ENCODE results near the gene SNHG17. TPM values are rescaled to one million over a fixed set of nuclear protein-coding genes. Genes with fewer than 3 reads are reported as not detected.

The SNHG17 gene
- 10 to 100 TPM in 1 of 4 donors, 1 to 10 TPM in 2, under 1 TPM in 1; 0.59 to 58.9 (median 9.3) TPM for total RNA-seq

GRCh38 chr20:38434770-38435554, at the start of gene SNHG17:
Gene SNHG17 (minus strand): TSS chr20:38435328.
- no peaks in the 10 kb centered on the region for H3K36me3 ChIP-seq
- DNase-seq, result peak; percentile 86 to 88
- intact Hi-C loops (cut with DNase I; ENCODE audit: low total_unique reads), result no loop called here
- peak within 1 kb of the TSS; percentile 72 for H3K27ac ChIP-seq
- no peaks in the 10 kb centered on the region for H3K27me3 ChIP-seq
- peaks cover 0 to 4% of the 10 kb centered on the region in 2 donors for H3K9me3 ChIP-seq
- peak within 1 kb of the TSS; percentile 65 to 69 for H3K4me3 ChIP-seq
- peak; percentile 35 to 72 for TF ChIP-seq POLR2A (IDR thresholded peaks at IDR 0.05)
- TF ChIP-seq, protein P1, sequence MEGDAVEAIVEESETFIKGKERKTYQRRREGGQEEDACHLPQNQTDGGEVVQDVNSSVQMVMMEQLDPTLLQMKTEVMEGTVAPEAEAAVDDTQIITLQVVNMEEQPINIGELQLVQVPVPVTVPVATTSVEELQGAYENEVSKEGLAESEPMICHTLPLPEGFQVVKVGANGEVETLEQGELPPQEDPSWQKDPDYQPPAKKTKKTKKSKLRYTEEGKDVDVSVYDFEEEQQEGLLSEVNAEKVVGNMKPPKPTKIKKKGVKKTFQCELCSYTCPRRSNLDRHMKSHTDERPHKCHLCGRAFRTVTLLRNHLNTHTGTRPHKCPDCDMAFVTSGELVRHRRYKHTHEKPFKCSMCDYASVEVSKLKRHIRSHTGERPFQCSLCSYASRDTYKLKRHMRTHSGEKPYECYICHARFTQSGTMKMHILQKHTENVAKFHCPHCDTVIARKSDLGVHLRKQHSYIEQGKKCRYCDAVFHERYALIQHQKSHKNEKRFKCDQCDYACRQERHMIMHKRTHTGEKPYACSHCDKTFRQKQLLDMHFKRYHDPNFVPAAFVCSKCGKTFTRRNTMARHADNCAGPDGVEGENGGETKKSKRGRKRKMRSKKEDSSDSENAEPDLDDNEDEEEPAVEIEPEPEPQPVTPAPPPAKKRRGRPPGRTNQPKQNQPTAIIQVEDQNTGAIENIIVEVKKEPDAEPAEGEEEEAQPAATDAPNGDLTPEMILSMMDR (IDR thresholded peaks at IDR 0.05), result peak; percentile 99 to 100 (median 100)
- no peaks in the 10 kb centered on the region for H3K4me1 ChIP-seq

GRCh38 chr20:38479596-38479995, 44.5 kb upstream of the SNHG17 start:
- intact Hi-C loops (cut with DNase I; ENCODE audit: low total_unique reads), result no loop called here
- H3K27ac ChIP-seq, result no peak overlapping the region
- no peak overlapping the region for H3K4me3 ChIP-seq
- H3K27me3 ChIP-seq, result no peaks in the 10 kb centered on the region
- peaks cover 0 to 4% of the 10 kb centered on the region in 2 donors for H3K4me1 ChIP-seq
- no peaks in the 10 kb centered on the region for H3K9me3 ChIP-seq
- TF ChIP-seq POLR2A (IDR thresholded peaks at IDR 0.05), result no peak
- TF ChIP-seq, protein P1 (IDR thresholded peaks at IDR 0.05), result no peak
- no peaks in the 10 kb centered on the region for H3K36me3 ChIP-seq
- DNase-seq, result no peak

DNA sequence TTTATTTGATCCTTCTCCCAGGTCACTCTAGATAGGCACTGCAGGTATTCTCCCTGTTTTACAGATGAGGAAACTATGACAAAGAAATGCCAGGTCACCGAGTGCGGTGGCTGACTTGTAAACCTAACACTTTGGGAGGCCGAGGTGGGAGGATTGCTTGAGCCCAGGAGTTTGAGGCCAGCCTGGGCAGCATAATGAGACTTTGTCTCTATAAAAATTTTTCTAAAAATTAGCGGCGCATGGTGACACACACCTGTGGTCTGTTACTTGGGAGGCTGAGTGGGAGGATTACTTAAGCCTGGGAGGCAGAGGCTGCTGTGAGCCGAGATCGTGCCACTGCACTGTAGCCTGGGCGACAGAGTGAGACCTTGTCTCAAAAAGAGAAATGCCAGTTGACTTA, 42.6 kb upstream of the SNHG17 start:
- no peaks in the 10 kb centered on the region for H3K27me3 ChIP-seq
- TF ChIP-seq, protein P1 (IDR thresholded peaks at IDR 0.05), result no peak
- TF ChIP-seq POLR2A (IDR thresholded peaks at IDR 0.05), result no peak
- H3K4me3 ChIP-seq, result no peak overlapping the region
- no peaks in the 10 kb centered on the region for H3K9me3 ChIP-seq
- DNase-seq, result no peak
- peaks cover 0 to 17% of the 10 kb centered on the region in 2 donors for H3K4me1 ChIP-seq
- no peak overlapping the region for H3K27ac ChIP-seq
- intact Hi-C loops (cut with DNase I; ENCODE audit: low total_unique reads), result no loop called here
- no peaks in the 10 kb centered on the region for H3K36me3 ChIP-seq

DNA sequence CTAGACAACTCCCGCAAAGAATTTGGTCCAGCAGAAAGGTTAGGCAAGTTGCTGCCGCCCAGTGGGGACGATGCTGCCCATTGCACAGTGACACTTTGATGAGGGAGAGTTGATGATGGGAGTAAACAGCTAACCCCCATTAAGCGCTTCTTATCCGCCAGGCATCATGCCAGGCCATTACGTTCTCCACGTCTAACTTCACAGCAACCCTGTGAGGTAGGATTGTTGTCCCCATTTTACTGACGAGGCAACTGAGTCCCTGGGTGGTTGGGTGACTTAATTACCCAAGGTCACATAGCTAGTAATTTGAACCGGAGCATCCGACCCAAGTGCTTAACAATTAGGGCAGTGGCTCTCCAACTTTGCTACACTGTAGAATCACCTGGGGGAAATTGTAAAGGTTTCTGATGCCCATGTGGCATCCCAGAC, 38.3 kb upstream of the SNHG17 start:
- Histone ChIP-seq H3K36me3 (no peaks in the 10 kb centered on the region), H3K4me3 (peak overlapping the region; percentile 90 to 96), H3K27ac (peak overlapping the region; percentile 82 to 84), H3K9me3 (no peaks in the 10 kb centered on the region), H3K4me1 (peaks cover 0 to 17% of the 10 kb centered on the region in 2 donors), H3K27me3 (no peaks in the 10 kb centered on the region)
- TF ChIP-seq POLR2A (IDR thresholded peaks at IDR 0.05), result no peak
- TF ChIP-seq, protein P1 (IDR thresholded peaks at IDR 0.05), result no peak
- intact Hi-C loops (cut with DNase I; ENCODE audit: low total_unique reads), result no loop called here
- DNase-seq, result no peak

Data from uterus (tissue), 4 donors.